ENCODE measurements around the gene GPR84. TPM values are rescaled to one million over a fixed set of nuclear protein-coding genes. Genes with fewer than 3 reads are reported as not detected.

The GPR84 gene
- total RNA-seq, 1 experiment from 2014 or later = not detected

GRCh38 chr12:54393743-54394142 lies 29.5 kb upstream of the GPR84 start:
- DNase-seq = no peak
- H3K4me1 Mint-ChIP-seq (ENCODE audit: low read depth, unreplicated experiment) = peaks cover 7% of the 10 kb centered on the region
- H3K27me3 Mint-ChIP-seq (ENCODE audit: insufficient read depth, unreplicated experiment) = no peaks in the 10 kb centered on the region
- Histone ChIP-seq H3K36me3 (ENCODE audit: control insufficient read depth, insufficient read depth, low read length) (no peaks in the 10 kb centered on the region; the same call in 1 of the 2 replicates), H3K9me3 (no peaks in the 10 kb centered on the region), H3K4me1 (peaks cover 16% of the 10 kb centered on the region), H3K4me3 (ENCODE audit: low read depth, low read length) (no peak overlapping the region), H3K27me3 (replicated peaks; ENCODE audit: control insufficient read depth, insufficient read depth, low read length) (no peaks in the 10 kb centered on the region)
- H3K9me3 Mint-ChIP-seq (ENCODE audit: unreplicated experiment) = no peaks in the 10 kb centered on the region
- H3K27ac Mint-ChIP-seq (ENCODE audit: unreplicated experiment) = no peak overlapping the region
- TF ChIP-seq, protein P1, sequence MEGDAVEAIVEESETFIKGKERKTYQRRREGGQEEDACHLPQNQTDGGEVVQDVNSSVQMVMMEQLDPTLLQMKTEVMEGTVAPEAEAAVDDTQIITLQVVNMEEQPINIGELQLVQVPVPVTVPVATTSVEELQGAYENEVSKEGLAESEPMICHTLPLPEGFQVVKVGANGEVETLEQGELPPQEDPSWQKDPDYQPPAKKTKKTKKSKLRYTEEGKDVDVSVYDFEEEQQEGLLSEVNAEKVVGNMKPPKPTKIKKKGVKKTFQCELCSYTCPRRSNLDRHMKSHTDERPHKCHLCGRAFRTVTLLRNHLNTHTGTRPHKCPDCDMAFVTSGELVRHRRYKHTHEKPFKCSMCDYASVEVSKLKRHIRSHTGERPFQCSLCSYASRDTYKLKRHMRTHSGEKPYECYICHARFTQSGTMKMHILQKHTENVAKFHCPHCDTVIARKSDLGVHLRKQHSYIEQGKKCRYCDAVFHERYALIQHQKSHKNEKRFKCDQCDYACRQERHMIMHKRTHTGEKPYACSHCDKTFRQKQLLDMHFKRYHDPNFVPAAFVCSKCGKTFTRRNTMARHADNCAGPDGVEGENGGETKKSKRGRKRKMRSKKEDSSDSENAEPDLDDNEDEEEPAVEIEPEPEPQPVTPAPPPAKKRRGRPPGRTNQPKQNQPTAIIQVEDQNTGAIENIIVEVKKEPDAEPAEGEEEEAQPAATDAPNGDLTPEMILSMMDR (IDR thresholded peaks at IDR 0.05; ENCODE audit: insufficient read depth in 1 of 2, low read depth in 1 of 2, low read length in 1 of 2, severe bottlenecking in 1 of 2, unreplicated experiment in 1 of 2) = no peak
- H3K36me3 Mint-ChIP-seq (ENCODE audit: insufficient read depth, unreplicated experiment) = peaks cover 18% of the 10 kb centered on the region
- BruUV-seq (replicated peaks) = no TSS peak
- CTCF ChIA-PET = interaction anchor here (1.4 kb wide), 1 partner anchor 14 kb away, joined by 9 read pairs; no protein-coding TSS in a partner anchor
- POLR2A ChIA-PET = no interaction called here
- intact Hi-C loops (cut with micrococcal nuclease; ENCODE audit: unreplicated experiment) = no loop called here
- H3K4me3 Mint-ChIP-seq (ENCODE audit: unreplicated experiment) = no peak overlapping the region

GRCh38 chr12:54393207-54393609 lies 28.9 kb upstream of the GPR84 start:
- Histone ChIP-seq H3K9me3 (no peaks in the 10 kb centered on the region), H3K27me3 (replicated peaks; ENCODE audit: control insufficient read depth, insufficient read depth, low read length) (no peaks in the 10 kb centered on the region), H3K36me3 (ENCODE audit: control insufficient read depth, insufficient read depth, low read length) (no peaks in the 10 kb centered on the region; the same call in 1 of the 2 replicates), H3K4me1 (peaks cover 20% of the 10 kb centered on the region), H3K4me3 (ENCODE audit: low read depth, low read length) (no peak overlapping the region)
- Mint-ChIP-seq H3K27ac (ENCODE audit: unreplicated experiment) (no peak overlapping the region), H3K36me3 (ENCODE audit: insufficient read depth, unreplicated experiment) (peaks cover 12% of the 10 kb centered on the region), H3K4me3 (ENCODE audit: unreplicated experiment) (no peak overlapping the region), H3K27me3 (ENCODE audit: insufficient read depth, unreplicated experiment) (no peaks in the 10 kb centered on the region), H3K4me1 (ENCODE audit: low read depth, unreplicated experiment) (peaks cover 12% of the 10 kb centered on the region), H3K9me3 (ENCODE audit: unreplicated experiment) (no peaks in the 10 kb centered on the region)
- BruUV-seq (replicated peaks) = no TSS peak
- TF ChIP-seq, protein P1 (IDR thresholded peaks at IDR 0.05; ENCODE audit: insufficient read depth in 1 of 2, low read depth in 1 of 2, low read length in 1 of 2, severe bottlenecking in 1 of 2, unreplicated experiment in 1 of 2) = no peak
- intact Hi-C loops (cut with micrococcal nuclease; ENCODE audit: unreplicated experiment) = no loop called here
- POLR2A ChIA-PET = no interaction called here
- CTCF ChIA-PET = interaction anchor here (0.5 to 1.4 kb wide), 2 partner anchors 14 to 25 kb away, joined by 5 to 9 read pairs; no protein-coding TSS in a partner anchor
- no peak for DNase-seq

DNA sequence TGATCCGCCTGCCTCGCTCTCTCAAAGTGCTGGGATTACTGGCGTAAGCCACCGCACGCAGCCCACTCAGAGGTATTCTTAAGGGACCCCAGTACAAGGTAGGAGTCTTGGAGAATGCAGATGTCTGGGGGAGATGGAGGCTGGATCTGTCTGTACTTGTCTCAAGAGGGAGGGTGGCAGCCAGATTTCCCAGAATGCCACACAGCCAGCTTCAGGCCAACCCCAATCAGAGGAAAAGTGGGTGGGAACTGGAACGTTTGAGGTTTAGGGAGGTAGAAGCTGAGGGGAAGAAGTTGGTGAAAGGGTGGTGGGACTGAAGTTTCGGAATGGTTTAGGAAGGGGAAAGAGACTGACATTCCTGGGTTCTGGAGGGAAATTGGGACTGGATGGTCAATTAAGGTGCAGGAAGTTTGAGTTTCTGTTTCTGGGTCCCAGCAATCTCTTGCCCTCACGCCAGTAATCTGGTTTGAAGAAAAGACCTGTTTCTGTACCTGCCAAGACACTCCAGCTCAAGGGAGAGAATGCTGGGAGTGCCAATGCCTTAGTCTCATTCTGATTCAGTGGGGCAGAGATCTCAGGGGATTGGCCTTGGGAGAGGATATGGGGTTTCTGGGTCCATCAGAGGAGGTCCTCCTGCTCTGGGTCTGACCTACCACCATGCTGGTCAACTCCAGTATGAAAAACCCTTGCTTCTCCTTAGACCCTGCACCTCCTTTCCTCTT lies 28.4 kb upstream of the GPR84 start:
- TF ChIP-seq, protein P1 (IDR thresholded peaks at IDR 0.05; ENCODE audit: insufficient read depth in 1 of 2, low read depth in 1 of 2, low read length in 1 of 2, severe bottlenecking in 1 of 2, unreplicated experiment in 1 of 2) = no peak
- no peaks in the 10 kb centered on the region for H3K36me3 ChIP-seq (ENCODE audit: control insufficient read depth, insufficient read depth, low read length)
- no peaks in the 10 kb centered on the region for H3K27me3 ChIP-seq (replicated peaks; ENCODE audit: control insufficient read depth, insufficient read depth, low read length)
- H3K27me3 Mint-ChIP-seq (ENCODE audit: insufficient read depth, unreplicated experiment) = no peaks in the 10 kb centered on the region
- H3K4me3 ChIP-seq (ENCODE audit: low read depth, low read length) = no peak overlapping the region
- intact Hi-C loops (cut with micrococcal nuclease; ENCODE audit: unreplicated experiment) = no loop called here
- H3K9me3 Mint-ChIP-seq (ENCODE audit: unreplicated experiment) = no peaks in the 10 kb centered on the region
- peaks cover 18% of the 10 kb centered on the region for H3K4me1 Mint-ChIP-seq (ENCODE audit: low read depth, unreplicated experiment)
- no TSS peak for BruUV-seq (replicated peaks)
- CTCF ChIA-PET = interaction anchor here (0.5 to 1.8 kb wide), 3 partner anchors 13 to 24 kb away, joined by 5 to 9 read pairs (median 5); no protein-coding TSS in a partner anchor
- H3K4me3 Mint-ChIP-seq (ENCODE audit: unreplicated experiment) = no peak overlapping the region
- no peak for DNase-seq
- peaks cover 14% of the 10 kb centered on the region for H3K36me3 Mint-ChIP-seq (ENCODE audit: insufficient read depth, unreplicated experiment)
- peaks cover 26% of the 10 kb centered on the region for H3K4me1 ChIP-seq
- POLR2A ChIA-PET = no interaction called here
- H3K9me3 ChIP-seq = no peaks in the 10 kb centered on the region
- H3K27ac Mint-ChIP-seq (ENCODE audit: unreplicated experiment) = no peak overlapping the region
